NCI-H524 (cell line): ENCODE data around the gene REG1B.

ENCODE experiments used
- DNase-seq, 2 experiments: peaks; one replicate each; lab custom pipeline; 2025; lab: John Stamatoyannopoulos, UW

The REG1B gene

GRCh38 chr2:79087785-79088364, at the start of gene REG1B:
Gene REG1B (minus strand): TSS chr2:79087993. CDS start chr2:79087612, 381 bp downstream.
- no peak for DNase-seq

- no peak for DNase-seq
Observed at GRCh38 chr2:79131687-79132086, 43.9 kb upstream of the REG1B start.

GRCh38 chr2:79129804-79130203, 42.0 kb upstream of the REG1B start:
- no peak for DNase-seq

- DNase-seq = no peak
Observed at GRCh38 chr2:79129260-79129659, 41.5 kb upstream of the REG1B start.

- no peak for DNase-seq
Observed at GRCh38 chr2:79128406-79128805, 40.6 kb upstream of the REG1B start.

- no peak for DNase-seq
Observed at GRCh38 chr2:79125721-79125985, 37.9 kb upstream of the REG1B start.

GRCh38 chr2:79124907-79125720, 37.3 kb upstream of the REG1B start:
- DNase-seq = no peak

GRCh38 chr2:79122676-79123075, 34.9 kb upstream of the REG1B start:
- no peak for DNase-seq

GRCh38 chr2:79120194-79120713, 32.5 kb upstream of the REG1B start, which contains the start of gene REG1A:
Gene REG1A (plus strand): TSS chr2:79120488. CDS start chr2:79120862, 374 bp downstream.
- no peak for DNase-seq

GRCh38 chr2:79116997-79117928, 29.5 kb upstream of the REG1B start:
- DNase-seq = no peak

- DNase-seq = no peak
Observed at GRCh38 chr2:79114797-79115494, 27.2 kb upstream of the REG1B start.

- DNase-seq = no peak
Observed at GRCh38 chr2:79112269-79112668, 24.5 kb upstream of the REG1B start.

- no peak for DNase-seq
Observed at GRCh38 chr2:79105259-79105658, 17.5 kb upstream of the REG1B start.

GRCh38 chr2:79103214-79103613, 15.4 kb upstream of the REG1B start:
- no peak for DNase-seq

GRCh38 chr2:79101024-79101423, 13.2 kb upstream of the REG1B start:
- no peak for DNase-seq

- DNase-seq = no peak
Observed at GRCh38 chr2:79100285-79100684, 12.5 kb upstream of the REG1B start.

GRCh38 chr2:79099140-79099686, 11.4 kb upstream of the REG1B start:
- no peak for DNase-seq

GRCh38 chr2:79097843-79098242, 10.1 kb upstream of the REG1B start:
- no peak for DNase-seq

- DNase-seq = no peak
Observed at GRCh38 chr2:79090693-79091092, 2.9 kb upstream of the REG1B start.

GRCh38 chr2:79086255-79086654, 1.5 kb downstream of the REG1B start:
- DNase-seq = no peak

GRCh38 chr2:79085382-79085781, 2.4 kb downstream of the REG1B start:
- DNase-seq = no peak
